Tibial nerve (tissue), 4 donors: ENCODE measurements around the gene BCAR3. TPM values are rescaled to one million over a fixed set of nuclear protein-coding genes. Genes with fewer than 3 reads are reported as not detected.
"Not testable (repeated sequence)": the region's sequence is repeated elsewhere in the genome, so short reads cannot be mapped to it uniquely, and the experiment has no call there.

Source experiments
- DNase-seq, 2 donors: peaks; one replicate each; pipeline ENCODE4 v3.0.0-alpha.2; 2019; ENCODE audit warnings: low spot score in 2 of 2
- H3K27ac ChIP-seq, 4 donors: fragments of 200-600 bp; sonication (generic) in 3 of 4; one replicate each; pipeline ENCODE4 v1.5.1; 2017 to 2019; ENCODE audit warnings: mild to moderate bottlenecking in 1 of 4
- H3K27me3 ChIP-seq, 2 donors: fragments of 200-600 bp; sonication (generic) in 1 of 2; one replicate each; pipeline versions ENCODE4 v1.5.1 to v1.6.0; 2017 to 2019
- H3K36me3 ChIP-seq, 3 donors: fragments of 200-600 bp; sonication (generic); one replicate each; pipeline ENCODE4 v1.5.1; 2018 to 2019
- H3K4me1 ChIP-seq, 4 donors: fragments of 200-600 bp; sonication (generic) in 3 of 4; one replicate each; pipeline ENCODE4 v1.5.1; 2017 to 2019
- H3K4me3 ChIP-seq, 4 donors: fragments of 200-600 bp; sonication (generic) in 3 of 4; one replicate each; pipeline ENCODE4 v1.5.1; 2017 to 2019; ENCODE audit warnings: mild to moderate bottlenecking in 1 of 4, moderate library complexity in 1 of 4
- H3K9me3 ChIP-seq, 4 donors: fragments of 200-600 bp; sonication (generic) in 3 of 4; one replicate each; pipeline ENCODE4 v1.5.1; 2017 to 2019
- EP300 ChIP-seq, 2 donors: sonication (generic); formaldehyde crosslinking; IDR thresholded peaks; one replicate each; pipeline ENCODE4 v1.6.1; 2017; ENCODE audit warnings: antibody characterized with exemption in 2 of 2, mild to moderate bottlenecking in 1 of 2
- POLR2A ChIP-seq, 2 donors: fragments of 450-650 bp; IDR thresholded peaks; one replicate each; pipeline ENCODE4 v1.6.1; 2017; ENCODE audit warnings: antibody characterized with exemption in 2 of 2, mild to moderate bottlenecking in 2 of 2, moderate library complexity in 2 of 2
- WGBS, 2 donors: methylation state at CpG; one replicate each; pipeline ENCODE4 v1.1.5; 2018; 5-methylcytosine and 5-hydroxymethylcytosine counted together
- total RNA-seq, 4 donors: library from RNA; depleted of rRNA; stranded (reverse); fragments of >200 nt; gene quantifications; one replicate each; pipeline ENCODE4 v1.1.0, GENCODE V29; 2016
- TF ChIP-seq, protein P1 (sequence below), 5 experiments: fragments of 200-600 bp in 3 of 5; fragments of 450-650 bp in 2 of 5; sonication (generic) in 3 of 5; IDR thresholded peaks; one replicate each; pipeline ENCODE4 v1.5.1; 2016 to 2019; ENCODE audit warnings: antibody characterized with exemption in 5 of 5, mild to moderate bottlenecking in 3 of 5, moderate library complexity in 2 of 5

Gene BCAR3
- total RNA-seq, 4 donors from 2014 or later: 26.2 to 41.8 (median 36.5) TPM

DNA sequence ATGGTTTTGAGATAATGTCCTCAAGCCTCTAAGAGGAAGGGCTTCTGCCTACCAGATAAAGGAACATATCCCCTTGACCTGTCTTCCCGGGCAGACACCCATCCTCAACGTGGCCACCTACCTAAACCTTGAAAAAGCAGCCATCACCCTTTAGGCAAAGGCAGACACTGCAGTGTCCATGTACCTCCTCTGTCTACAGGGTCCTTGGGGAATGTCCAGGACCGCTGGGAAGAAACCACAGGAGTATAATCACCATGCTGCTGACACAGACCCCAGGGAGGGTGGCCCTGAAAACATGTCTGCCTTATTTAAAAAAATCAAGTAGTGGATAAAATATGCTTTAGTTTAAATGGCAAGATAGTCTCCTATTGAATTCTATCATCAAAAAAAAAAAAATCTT is 16.6 kb downstream of the BCAR3 start:
- peaks cover 4 to 99% (median 48%) of the 10 kb centered on the region in 4 donors for H3K4me1 ChIP-seq
- DNase-seq: no peak
- no peaks in the 10 kb centered on the region for H3K27me3 ChIP-seq
- H3K36me3 ChIP-seq: no peaks in the 10 kb centered on the region
- peak overlapping the region; percentile 46 to 91 (median 60) for H3K27ac ChIP-seq
- TF ChIP-seq, protein P1, sequence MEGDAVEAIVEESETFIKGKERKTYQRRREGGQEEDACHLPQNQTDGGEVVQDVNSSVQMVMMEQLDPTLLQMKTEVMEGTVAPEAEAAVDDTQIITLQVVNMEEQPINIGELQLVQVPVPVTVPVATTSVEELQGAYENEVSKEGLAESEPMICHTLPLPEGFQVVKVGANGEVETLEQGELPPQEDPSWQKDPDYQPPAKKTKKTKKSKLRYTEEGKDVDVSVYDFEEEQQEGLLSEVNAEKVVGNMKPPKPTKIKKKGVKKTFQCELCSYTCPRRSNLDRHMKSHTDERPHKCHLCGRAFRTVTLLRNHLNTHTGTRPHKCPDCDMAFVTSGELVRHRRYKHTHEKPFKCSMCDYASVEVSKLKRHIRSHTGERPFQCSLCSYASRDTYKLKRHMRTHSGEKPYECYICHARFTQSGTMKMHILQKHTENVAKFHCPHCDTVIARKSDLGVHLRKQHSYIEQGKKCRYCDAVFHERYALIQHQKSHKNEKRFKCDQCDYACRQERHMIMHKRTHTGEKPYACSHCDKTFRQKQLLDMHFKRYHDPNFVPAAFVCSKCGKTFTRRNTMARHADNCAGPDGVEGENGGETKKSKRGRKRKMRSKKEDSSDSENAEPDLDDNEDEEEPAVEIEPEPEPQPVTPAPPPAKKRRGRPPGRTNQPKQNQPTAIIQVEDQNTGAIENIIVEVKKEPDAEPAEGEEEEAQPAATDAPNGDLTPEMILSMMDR (IDR thresholded peaks at IDR 0.05): no peak
- TF ChIP-seq POLR2A (IDR thresholded peaks at IDR 0.05) (no peak), EP300 (IDR thresholded peaks at IDR 0.05) (no peak)
- H3K9me3 ChIP-seq: no peaks in the 10 kb centered on the region
- 25 to 39% methylated on average over 3 of the region's 3 CpGs for WGBS, 2 donors
- no peak overlapping the region for H3K4me3 ChIP-seq

DNA sequence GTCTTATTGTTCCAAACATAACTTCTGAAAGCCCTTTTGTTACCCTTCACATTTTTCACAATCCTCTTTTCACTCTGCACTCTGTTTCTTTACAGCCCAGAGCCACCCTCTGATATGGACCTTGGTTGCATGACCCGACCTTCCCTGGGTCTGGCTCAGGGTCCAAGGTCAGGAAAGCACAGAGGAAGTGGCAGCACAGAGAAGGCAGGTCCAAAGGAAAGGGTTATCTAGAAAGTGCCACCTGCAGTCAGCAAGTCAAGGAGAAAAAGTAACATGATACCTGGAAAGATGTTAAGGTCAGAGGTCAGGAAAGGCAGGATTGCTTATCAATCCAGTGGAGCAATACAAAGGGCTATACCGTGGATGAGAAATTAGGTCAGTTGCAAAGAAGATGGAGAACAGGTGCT is 18.4 kb downstream of the BCAR3 start:
- Histone ChIP-seq H3K4me1 (peaks cover 4 to 87% (median 37%) of the 10 kb centered on the region in 4 donors), H3K9me3 (no peaks in the 10 kb centered on the region), H3K4me3 (no peak overlapping the region), H3K27me3 (no peaks in the 10 kb centered on the region), H3K27ac (peak overlapping the region in 2 of 4 donors; percentile 70 to 91), H3K36me3 (no peaks in the 10 kb centered on the region)
- no peak for DNase-seq
- TF ChIP-seq, protein P1 (IDR thresholded peaks at IDR 0.05): no peak
- TF ChIP-seq POLR2A (IDR thresholded peaks at IDR 0.05) (no peak), EP300 (IDR thresholded peaks at IDR 0.05) (no peak)
- whole genome bisulfite sequencing, 2 donors: 54 to 59% methylated on average over 2 of the region's 2 CpGs

DNA sequence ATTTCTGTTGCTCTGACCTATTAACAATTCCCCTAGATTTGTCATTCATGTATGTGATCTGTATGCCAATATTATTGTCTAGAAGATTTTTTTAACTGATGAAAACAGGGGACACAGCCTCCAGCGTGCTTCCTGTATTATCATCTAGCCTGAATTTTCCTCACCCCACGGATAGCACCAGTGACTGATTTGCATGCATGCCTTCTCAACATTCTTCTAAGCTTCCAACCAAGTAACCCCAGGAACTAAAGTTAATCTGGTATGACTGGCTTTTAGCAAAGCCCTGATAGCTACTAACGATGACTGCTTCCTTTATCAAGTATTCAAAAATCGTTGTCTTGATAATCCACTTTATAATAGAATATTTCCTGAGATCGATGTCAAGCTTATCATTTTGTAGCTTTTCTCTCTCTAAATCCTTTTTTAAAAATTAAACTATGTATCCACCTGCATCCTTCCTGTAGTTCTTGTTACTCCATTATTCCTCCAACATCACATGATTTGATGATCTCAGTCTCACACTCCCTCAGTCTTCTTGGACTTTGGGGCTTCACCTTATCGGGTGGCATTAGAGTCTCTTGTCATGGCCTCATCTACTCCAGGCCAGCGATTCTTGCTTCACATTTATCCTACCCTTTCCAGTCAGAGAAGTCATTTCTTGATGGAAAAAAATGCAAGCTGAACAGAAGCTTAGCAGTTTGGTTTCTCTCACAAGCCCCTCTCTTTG is 19.0 kb downstream of the BCAR3 start:
- H3K4me1 ChIP-seq: peaks cover 4 to 81% (median 34%) of the 10 kb centered on the region in 4 donors
- WGBS, 2 donors: 53 to 54% methylated on average over 7 of the region's 7 CpGs
- H3K4me3 ChIP-seq: no peak overlapping the region
- DNase-seq: no peak
- H3K27me3 ChIP-seq: no peaks in the 10 kb centered on the region
- H3K36me3 ChIP-seq: no peaks in the 10 kb centered on the region
- TF ChIP-seq POLR2A (IDR thresholded peaks at IDR 0.05): no peak
- no peak for TF ChIP-seq EP300 (IDR thresholded peaks at IDR 0.05)
- TF ChIP-seq, protein P1 (IDR thresholded peaks at IDR 0.05): no peak
- no peaks in the 10 kb centered on the region for H3K9me3 ChIP-seq
- peak overlapping the region in 3 of 4 donors; percentile 16 to 91 (median 70) for H3K27ac ChIP-seq

DNA sequence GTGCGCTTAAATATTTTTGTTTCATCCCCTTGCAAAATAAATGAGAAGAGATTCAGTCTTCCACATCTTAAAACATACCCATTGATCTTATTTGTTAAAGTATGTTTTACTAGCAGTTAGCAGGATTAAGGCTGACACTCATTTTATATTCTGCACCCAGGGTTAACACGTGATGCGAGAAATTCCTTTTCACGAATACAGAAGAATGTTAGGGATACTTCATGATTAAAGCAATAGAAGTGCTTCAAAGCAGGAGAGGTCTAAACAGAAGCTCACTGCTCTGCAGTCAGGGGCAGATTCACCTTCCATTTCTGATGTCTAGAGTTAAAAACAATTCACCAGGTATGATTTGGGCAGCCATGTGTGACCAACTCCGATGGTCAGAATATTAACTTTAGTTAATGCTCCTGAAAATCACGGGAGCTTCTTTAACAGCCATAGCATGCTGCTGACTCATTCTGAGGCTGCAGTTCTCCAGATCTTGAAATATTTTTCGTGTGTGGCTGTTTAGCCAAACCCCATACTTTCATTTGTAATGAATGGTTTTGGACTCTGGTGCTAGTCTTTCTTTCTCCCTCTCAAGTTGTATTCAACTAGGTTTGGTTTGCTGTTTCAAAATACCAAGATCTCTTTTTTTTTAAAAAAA is 19.7 kb downstream of the BCAR3 start:
- H3K9me3 ChIP-seq: no peaks in the 10 kb centered on the region
- H3K27ac ChIP-seq: peak overlapping the region in 2 of 4 donors; percentile 70 to 91
- DNase-seq: no peak
- WGBS, 2 donors: 41 to 49% methylated on average over 7 of the region's 7 CpGs
- TF ChIP-seq EP300 (IDR thresholded peaks at IDR 0.05) (no peak), POLR2A (IDR thresholded peaks at IDR 0.05) (no peak)
- TF ChIP-seq, protein P1 (IDR thresholded peaks at IDR 0.05): no peak
- no peaks in the 10 kb centered on the region for H3K27me3 ChIP-seq
- peaks cover 4 to 74% (median 32%) of the 10 kb centered on the region in 4 donors for H3K4me1 ChIP-seq
- H3K4me3 ChIP-seq: no peak overlapping the region
- H3K36me3 ChIP-seq: no peaks in the 10 kb centered on the region

DNA sequence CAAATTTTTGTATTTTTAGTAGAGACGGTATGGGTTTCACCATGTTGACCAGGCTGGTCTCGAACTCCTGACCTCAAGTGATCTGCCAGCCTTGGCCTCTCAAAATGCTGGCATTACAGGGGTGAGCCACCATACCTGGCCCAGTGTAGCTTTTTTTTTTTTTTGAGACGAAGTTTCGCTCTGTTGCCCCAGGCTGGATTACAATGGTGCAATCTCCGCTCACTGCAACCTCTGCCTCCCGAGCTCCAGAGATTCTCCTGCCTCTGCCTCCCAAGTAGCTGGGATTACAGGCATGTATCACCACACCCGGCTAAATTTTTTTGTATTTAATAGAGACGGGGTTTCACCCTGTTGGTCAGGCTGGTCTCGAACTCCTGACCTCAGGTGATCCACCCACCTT is 20.3 kb downstream of the BCAR3 start:
- not testable (repeated sequence) for H3K36me3 ChIP-seq, DNase-seq, H3K27me3 ChIP-seq, H3K9me3 ChIP-seq, H3K4me3 ChIP-seq
- peaks cover 4 to 68% (median 29%) of the 10 kb centered on the region in 4 donors for H3K4me1 ChIP-seq
- 89 to 92% methylated on average over 9 of the region's 9 CpGs for WGBS, 2 donors
- peak overlapping the region in 2 of 4 donors; percentile 70 to 91 for H3K27ac ChIP-seq
